ENCODE results near the gene GPR179.
"Not testable (repeated sequence)": the region's sequence is repeated elsewhere in the genome, so short reads cannot be mapped to it uniquely, and the experiment has no call there.

GPR179 gene

DNA sequence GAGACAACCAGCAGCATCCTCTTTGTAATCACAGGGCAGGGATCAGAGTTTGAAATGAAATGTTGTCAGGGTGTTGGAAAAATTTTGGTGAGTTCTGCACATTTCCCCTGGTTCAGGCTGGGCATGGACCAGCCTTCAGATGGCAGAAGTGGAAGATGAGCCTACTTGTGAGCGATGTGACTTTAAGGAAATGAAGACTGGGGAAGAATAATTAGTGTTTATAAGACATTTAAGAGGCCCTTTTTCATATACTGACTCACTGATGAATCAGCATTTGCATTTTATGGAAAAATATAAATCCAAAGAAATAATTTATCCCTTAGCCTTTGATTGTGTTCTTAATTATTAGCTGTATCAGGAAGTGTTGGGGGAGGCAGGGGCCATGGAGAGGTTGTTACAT, 20.9 kb downstream of the GPR179 start:
- no peak for DNase-seq

DNA sequence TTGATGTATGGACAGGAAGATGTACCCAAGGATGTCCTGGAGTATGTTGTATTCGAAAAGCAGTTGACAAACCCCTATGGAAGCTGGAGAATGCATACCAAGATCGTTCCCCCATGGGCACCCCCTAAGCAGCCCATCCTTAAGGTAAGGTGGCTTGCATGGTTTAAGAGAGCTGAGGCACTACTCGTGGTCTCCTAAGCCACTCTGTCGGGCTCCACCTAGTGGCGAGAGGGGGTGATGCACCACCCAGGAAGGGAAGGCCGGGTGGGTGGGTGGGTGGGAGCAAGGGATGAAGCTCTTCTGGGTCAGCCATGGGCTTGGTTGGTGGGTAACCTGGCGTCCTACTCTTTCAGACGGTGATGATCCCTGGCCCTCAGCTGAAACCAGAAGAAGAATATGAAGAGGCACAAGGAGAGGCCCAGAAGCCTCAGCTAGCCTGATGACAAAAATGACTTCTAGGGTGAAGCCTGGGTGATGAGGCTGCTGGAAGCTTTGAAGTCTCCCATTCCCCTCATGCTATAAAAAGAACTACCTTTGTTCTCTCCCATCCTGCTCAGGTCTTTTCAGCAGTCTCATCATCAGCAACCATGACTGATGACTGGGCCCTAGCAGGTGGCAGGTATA, 21.5 kb downstream of the GPR179 start:
- peak; percentile 65 for DNase-seq

DNA sequence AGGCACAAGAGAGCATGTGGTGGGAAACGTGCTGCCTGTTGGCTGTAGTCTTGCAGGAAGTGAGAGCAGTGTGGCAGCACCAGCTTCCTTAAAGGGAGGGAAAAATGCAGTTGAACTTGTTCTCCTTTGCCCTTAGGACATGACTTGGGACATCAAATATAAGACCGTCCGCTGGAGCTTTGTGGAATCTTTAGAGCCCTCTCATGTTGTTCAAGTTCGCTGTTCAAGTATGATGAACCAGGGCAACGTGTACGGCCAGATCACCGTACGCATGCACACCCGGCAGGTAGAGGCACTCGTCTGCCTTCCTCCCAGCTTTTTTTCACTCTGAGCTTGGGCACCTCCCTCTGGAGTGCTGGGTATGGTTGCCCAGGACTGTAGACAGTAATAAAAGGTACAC, 23.3 kb downstream of the GPR179 start:
- DNase-seq, result no peak

DNA sequence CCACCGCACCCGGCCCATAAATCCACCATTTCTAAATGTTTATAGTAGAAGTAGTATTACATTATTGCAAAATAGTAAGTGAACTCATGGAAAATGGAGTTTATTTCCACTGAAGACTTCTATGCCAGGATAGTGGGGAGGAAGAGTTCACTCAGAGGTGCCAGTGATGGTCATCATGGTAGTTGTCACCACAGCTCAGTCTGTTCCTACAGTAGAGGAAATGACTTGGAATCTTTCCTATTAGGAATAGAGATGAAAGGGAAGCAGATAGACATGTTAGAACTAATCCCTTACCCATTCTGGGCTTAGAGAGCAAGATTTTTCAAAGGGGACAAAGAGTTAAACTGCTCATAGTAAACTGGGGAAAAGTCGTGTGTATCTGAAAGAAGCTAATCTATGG, 26.7 kb downstream of the GPR179 start:
- no peak for DNase-seq

DNA sequence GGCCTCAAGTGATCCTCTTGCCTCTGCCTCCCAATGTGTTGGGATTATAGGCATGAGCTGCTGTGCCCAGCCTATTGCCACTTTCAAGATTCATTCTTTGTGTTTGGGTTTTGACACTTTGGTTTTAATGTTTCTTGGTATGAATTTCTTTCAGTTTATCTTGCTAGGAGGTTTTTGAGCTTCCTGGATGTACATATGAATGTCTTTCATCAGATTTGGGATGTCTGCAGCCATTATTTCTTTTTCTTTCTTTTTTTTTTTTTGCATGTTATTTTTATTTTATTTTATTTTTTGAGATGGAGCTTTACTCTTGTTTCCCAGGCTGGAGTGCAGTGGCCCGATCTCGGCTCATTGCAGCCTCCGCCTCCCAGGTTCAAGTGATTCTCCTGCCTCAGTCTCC, 28.3 kb downstream of the GPR179 start:
- DNase-seq, result no peak

DNA sequence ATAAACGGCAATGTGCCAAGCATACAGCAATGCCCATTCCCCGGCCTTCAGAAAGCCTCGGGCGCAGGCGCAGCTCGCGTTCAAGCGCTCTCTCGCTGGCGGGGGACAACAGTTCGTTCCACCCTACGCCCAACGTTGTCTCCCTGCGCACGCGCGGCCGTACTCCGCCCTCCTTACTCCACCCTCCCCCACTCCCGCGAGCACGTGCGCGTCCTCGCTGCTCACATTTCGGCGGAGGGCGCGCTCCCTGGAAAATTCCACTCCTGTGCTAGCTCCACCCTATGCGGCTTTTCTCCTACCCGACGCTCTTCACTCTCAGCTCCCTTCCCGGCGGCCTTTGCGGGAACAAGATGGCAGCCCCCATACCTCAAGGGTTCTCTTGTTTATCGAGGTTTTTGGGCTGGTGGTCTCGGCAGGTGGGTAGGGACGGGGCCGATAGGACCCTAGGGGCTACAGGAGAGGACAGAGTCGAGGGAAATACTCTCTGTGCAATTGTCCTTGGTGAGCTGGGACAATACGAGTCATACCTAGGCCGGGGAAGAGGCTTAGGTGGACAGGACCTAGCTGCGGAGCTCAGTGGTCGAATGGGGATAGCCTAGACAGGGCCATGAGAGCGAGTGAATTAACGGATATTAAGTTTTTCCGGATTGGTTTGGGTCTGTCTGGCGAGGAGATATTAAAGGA, 46.8 kb downstream of the GPR179 start, which contains the start of gene MRPL45:
Gene MRPL45, plus strand, starts transcription at position 335 of the 684 bp plus-strand sequence. Its CDS starts 16 bp downstream, at position 351.
- DNase-seq, result peak; percentile 99

DNA sequence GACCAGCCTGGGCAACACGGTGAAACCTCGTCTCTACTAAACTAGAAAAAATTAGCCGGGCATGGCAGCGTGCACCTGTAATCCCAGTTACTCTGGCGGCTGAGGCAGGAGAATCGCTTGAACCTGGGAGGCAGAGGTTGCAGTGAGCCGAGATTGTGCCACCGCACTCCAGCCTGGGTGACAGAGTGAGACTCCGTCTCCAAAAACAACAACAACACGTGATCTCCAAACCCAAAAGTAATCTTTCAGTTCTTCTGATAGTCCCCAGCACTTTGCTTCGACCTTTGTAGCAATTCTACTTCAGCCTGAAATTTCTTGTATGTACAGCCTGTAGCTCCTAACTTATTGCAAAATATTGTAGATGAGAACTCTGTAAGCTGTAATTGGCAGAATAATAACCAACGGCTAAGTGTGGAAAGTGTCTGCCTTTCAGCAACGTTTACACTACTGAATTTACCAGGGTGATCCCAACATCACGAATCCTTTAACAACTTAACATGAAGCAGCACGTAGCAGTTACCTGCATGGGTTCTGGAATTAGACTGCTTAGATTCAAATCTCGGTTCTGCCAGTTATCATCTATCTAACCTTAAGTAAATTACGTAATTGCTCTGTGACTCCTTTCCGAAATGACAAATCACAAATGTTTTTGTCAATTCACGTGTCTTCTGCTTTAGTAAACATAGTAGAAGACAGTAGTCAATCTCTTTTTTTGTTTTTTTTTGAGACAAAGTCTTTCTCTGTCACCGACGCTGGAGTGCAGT, 48.0 kb downstream of the GPR179 start:
- not testable (repeated sequence) for DNase-seq

DNA sequence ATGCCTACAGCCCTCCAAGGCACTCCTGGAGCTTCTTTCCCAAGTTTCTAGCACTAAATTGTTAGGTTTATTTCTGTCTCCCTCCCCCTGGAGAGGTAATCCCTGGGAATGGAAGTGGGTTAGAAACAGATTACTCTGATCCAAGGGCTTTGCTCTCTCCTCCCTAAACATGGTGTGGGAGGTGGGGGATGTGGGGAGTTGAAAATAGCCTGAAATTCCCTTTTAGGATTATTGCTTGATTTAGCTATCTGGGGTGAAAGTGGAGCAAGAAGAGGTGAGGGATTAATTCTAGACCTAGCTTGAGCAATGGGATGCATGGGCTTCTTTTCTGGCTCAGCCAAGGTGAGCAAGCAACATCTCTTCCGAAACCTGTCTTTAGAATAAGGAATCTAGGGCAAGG, 54.0 kb downstream of the GPR179 start:
- not testable (repeated sequence) for DNase-seq

DNA sequence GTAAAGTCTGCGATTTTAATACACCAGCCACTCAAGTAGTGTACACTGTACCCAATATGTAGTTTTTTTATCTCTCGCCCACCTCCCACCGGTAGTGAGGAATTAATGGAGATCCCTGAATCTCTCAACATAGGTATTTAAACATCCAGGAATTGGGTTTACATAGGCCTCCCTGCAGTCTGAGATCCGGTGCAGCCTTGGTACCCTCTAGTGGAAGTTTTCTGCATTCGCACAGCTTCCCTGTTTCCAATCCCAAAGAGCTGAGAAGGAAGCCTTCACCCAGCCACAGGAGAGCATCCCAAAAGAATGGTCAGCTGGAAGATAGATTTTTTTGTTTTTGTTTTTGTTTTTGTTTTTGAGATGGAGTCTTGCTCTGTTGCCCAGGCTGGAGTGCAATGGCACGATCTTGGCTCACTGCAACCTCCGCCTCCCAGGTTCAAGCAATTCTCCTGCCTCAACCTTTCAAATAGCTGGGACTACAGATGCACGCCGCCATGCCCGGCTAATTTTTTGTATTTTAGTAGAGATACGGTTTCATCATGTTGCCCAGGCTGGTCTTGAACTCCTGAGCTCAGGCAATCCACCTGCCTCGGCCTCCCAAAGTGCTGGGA, 55.4 kb downstream of the GPR179 start:
- DNase-seq, result not testable (repeated sequence)

DNA sequence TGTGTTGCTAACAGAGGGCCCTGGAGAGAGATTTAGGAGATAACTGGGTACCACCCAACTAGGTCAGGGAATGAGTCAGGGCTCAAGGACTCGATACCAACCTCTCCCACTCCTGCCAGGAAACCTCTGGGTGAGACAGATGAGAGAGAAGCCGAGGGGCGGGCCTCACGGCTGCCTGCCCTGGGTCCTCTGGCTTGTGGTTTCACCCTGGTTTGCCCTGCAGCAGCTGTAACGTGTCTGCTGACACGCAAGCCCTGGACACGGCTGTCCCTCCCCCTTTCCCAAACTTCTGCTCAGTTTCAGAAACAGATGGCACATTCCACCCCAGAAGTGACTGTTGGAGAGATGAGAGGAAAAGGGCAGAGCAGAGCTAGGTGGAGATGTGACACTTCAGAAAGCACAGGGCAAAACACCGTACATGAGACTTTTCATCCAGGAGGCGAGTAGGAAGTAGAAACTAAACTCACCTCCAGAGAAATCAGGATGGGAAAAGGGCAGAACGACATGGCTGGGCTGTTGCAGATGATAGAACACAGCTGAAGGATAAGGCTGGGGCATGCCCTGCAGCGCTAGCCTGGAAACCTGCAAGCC, 57.2 kb downstream of the GPR179 start:
- not testable (repeated sequence) for DNase-seq

DNA sequence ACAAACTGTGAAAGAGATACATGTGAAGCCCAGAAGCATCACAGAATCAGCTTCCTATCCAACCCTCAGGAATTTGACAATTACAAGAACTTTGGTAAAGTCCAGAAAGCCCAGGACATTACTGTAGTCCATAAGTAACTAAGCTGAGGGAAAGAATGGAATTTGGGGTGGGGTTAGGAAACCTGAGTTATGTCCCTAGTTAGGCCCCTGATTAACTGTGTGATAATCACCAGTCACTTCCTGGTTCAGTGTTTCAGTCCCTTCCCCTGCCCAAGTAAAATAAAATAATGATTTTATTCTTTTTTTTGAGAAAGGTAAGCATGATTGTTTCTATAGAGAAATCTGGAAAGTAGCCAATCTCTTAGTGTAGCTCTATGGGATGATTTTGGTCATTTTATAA, 57.8 kb downstream of the GPR179 start:
- not testable (repeated sequence) for DNase-seq

Measured in NCI-H1436 (cell line).